ENCODE data around the gene MAP3K12.

The MAP3K12 gene

GRCh38 chr12:53500142-53500775 is 1.0 kb upstream of the MAP3K12 start:
- Histone ChIP-seq H3K9me3 (ENCODE audit: low read length) (no peaks in the 10 kb centered on the region), H3K4me1 (ENCODE audit: insufficient read depth, low read length, severe bottlenecking) (peaks cover 30% of the 10 kb centered on the region), H3K27me3 (ENCODE audit: insufficient read depth, low read length) (no peaks in the 10 kb centered on the region), H3K27ac (ENCODE audit: low read depth, low read length, poor library complexity, severe bottlenecking) (peak overlapping the region; percentile 86), H2AFZ (ENCODE audit: low read length) (no peak overlapping the region), H3K79me2 (ENCODE audit: insufficient read depth, low read length) (peaks cover 7% of the 10 kb centered on the region; the same call in 1 of the 2 replicates), H3K4me3 (ENCODE audit: low read depth, low read length, poor library complexity, severe bottlenecking) (peak overlapping the region; percentile 80), H3F3A (ENCODE audit: insufficient read depth, low read length) (no peaks in the 10 kb centered on the region), H3K4me2 (ENCODE audit: low read length) (peak overlapping the region; percentile 97), H4K20me1 (ENCODE audit: insufficient read depth, low read length) (no peaks in the 10 kb centered on the region), H3K9me2 (ENCODE audit: low read depth, low read length) (no peaks in the 10 kb centered on the region), H3K9ac (ENCODE audit: low read length) (peak overlapping the region; percentile 80), H3K36me3 (ENCODE audit: insufficient read depth, low read length) (peaks cover 14% of the 10 kb centered on the region; the same call in 1 of the 2 replicates)
- TF ChIP-seq, protein P1, sequence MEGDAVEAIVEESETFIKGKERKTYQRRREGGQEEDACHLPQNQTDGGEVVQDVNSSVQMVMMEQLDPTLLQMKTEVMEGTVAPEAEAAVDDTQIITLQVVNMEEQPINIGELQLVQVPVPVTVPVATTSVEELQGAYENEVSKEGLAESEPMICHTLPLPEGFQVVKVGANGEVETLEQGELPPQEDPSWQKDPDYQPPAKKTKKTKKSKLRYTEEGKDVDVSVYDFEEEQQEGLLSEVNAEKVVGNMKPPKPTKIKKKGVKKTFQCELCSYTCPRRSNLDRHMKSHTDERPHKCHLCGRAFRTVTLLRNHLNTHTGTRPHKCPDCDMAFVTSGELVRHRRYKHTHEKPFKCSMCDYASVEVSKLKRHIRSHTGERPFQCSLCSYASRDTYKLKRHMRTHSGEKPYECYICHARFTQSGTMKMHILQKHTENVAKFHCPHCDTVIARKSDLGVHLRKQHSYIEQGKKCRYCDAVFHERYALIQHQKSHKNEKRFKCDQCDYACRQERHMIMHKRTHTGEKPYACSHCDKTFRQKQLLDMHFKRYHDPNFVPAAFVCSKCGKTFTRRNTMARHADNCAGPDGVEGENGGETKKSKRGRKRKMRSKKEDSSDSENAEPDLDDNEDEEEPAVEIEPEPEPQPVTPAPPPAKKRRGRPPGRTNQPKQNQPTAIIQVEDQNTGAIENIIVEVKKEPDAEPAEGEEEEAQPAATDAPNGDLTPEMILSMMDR (IDR thresholded peaks at IDR 0.05; ENCODE audit: low read length) = no peak
- no peak for TF ChIP-seq EZH2 (IDR thresholded peaks at IDR 0.05; ENCODE audit: borderline replicate concordance, low read length)

DNA sequence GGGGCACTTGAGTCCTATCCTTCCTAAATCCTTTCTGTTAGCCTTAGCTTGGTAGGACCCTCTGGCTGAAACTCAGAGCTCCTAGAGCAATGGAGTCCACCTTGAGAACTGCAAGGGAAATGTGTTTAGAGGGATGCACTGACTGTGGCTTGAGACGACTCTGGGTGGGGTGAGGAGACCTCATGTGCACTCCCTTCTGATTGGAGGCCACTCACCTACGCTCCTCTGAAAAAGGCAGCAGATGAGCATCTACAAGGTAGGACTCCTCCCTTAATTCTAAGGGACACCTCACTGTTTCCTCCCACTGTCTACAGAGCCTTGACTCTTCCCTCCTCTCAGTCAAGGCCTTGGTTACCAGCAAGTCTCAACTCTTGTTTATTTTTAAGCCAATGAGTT is 1.0 kb downstream of the MAP3K12 start:
- Histone ChIP-seq H2AFZ (ENCODE audit: low read length) (no peak overlapping the region), H3K9me2 (ENCODE audit: low read depth, low read length) (no peaks in the 10 kb centered on the region), H3K4me3 (ENCODE audit: low read depth, low read length, poor library complexity, severe bottlenecking) (no peak overlapping the region), H3K9me3 (ENCODE audit: low read length) (no peaks in the 10 kb centered on the region), H4K20me1 (ENCODE audit: insufficient read depth, low read length) (no peaks in the 10 kb centered on the region), H3K27ac (ENCODE audit: low read depth, low read length, poor library complexity, severe bottlenecking) (no peak overlapping the region), H3K79me2 (ENCODE audit: insufficient read depth, low read length) (peaks cover 7% of the 10 kb centered on the region; the same call in 1 of the 2 replicates), H3K4me2 (ENCODE audit: low read length) (no peak overlapping the region), H3K4me1 (ENCODE audit: insufficient read depth, low read length, severe bottlenecking) (peaks cover 40% of the 10 kb centered on the region), H3K36me3 (ENCODE audit: insufficient read depth, low read length) (no peaks in the 10 kb centered on the region), H3F3A (ENCODE audit: insufficient read depth, low read length) (no peaks in the 10 kb centered on the region), H3K27me3 (ENCODE audit: insufficient read depth, low read length) (no peaks in the 10 kb centered on the region), H3K9ac (ENCODE audit: low read length) (no peak overlapping the region)
- TF ChIP-seq EZH2 (IDR thresholded peaks at IDR 0.05; ENCODE audit: borderline replicate concordance, low read length) = no peak
- TF ChIP-seq, protein P1 (IDR thresholded peaks at IDR 0.05; ENCODE audit: low read length) = no peak

GRCh38 chr12:53497461-53497860 is 1.8 kb downstream of the MAP3K12 start:
- no peaks in the 10 kb centered on the region for H4K20me1 ChIP-seq (ENCODE audit: insufficient read depth, low read length)
- H3F3A ChIP-seq (ENCODE audit: insufficient read depth, low read length) = no peaks in the 10 kb centered on the region
- H3K9me3 ChIP-seq (ENCODE audit: low read length) = no peaks in the 10 kb centered on the region
- no peak overlapping the region for H3K9ac ChIP-seq (ENCODE audit: low read length)
- no peak overlapping the region for H3K4me3 ChIP-seq (ENCODE audit: low read depth, low read length, poor library complexity, severe bottlenecking)
- TF ChIP-seq EZH2 (IDR thresholded peaks at IDR 0.05; ENCODE audit: borderline replicate concordance, low read length) = no peak
- TF ChIP-seq, protein P1 (IDR thresholded peaks at IDR 0.05; ENCODE audit: low read length) = no peak
- no peak overlapping the region for H3K27ac ChIP-seq (ENCODE audit: low read depth, low read length, poor library complexity, severe bottlenecking)
- no peaks in the 10 kb centered on the region for H3K9me2 ChIP-seq (ENCODE audit: low read depth, low read length)
- no peak overlapping the region for H3K4me2 ChIP-seq (ENCODE audit: low read length)
- no peaks in the 10 kb centered on the region for H3K36me3 ChIP-seq (ENCODE audit: insufficient read depth, low read length)
- no peaks in the 10 kb centered on the region for H3K27me3 ChIP-seq (ENCODE audit: insufficient read depth, low read length)
- peaks cover 7% of the 10 kb centered on the region; the same call in 1 of the 2 replicates for H3K79me2 ChIP-seq (ENCODE audit: insufficient read depth, low read length)
- H3K4me1 ChIP-seq (ENCODE audit: insufficient read depth, low read length, severe bottlenecking) = peaks cover 40% of the 10 kb centered on the region
- H2AFZ ChIP-seq (ENCODE audit: low read length) = no peak overlapping the region
